Thoracic aorta (tissue), 2 donors: ENCODE results near the gene FAT4. TPM values are rescaled to one million over a fixed set of nuclear protein-coding genes. Genes with fewer than 3 reads are reported as not detected.

Source experiments
- ATAC-seq: fragments of 150-250 bp; one replicate; pipeline ENCODE4 v1.8.0; 2017; ENCODE audit warnings: low read depth; ENCODE audit not compliant: insufficient number of reproducible peaks, low FRiP score
- DNase-seq: peaks from one replicate; pipeline ENCODE4 v3.0.0-alpha.2; 2020; ENCODE audit warnings: low spot score
- H3K27ac ChIP-seq, 2 donors: fragments of 200-600 bp; sonication (generic); 1 replicate in 1 of 2; 2 replicates in 1 of 2; pipeline ENCODE4 v1.5.1; 2016; ENCODE audit warnings: mild to moderate bottlenecking in 2 of 2, moderate library complexity in 2 of 2
- H3K27me3 ChIP-seq: fragments of 200-600 bp; sonication (generic); replicated peaks from 2 replicates; pipeline ENCODE4 v1.6.0; 2016; ENCODE audit warnings: mild to moderate bottlenecking; ENCODE audit not compliant: insufficient read depth
- H3K36me3 ChIP-seq: fragments of 200-600 bp; sonication (generic); one replicate; pipeline ENCODE4 v1.5.1; 2016
- H3K4me1 ChIP-seq, 2 donors: fragments of 200-600 bp; sonication (generic); 1 replicate in 1 of 2; 2 replicates in 1 of 2; pipeline versions ENCODE4 v1.5.1 to v1.6.0; 2016; ENCODE audit warnings: low read depth in 2 of 2, mild to moderate bottlenecking in 1 of 2; ENCODE audit not compliant: control insufficient read depth in 1 of 2
- H3K4me3 ChIP-seq: fragments of 200-600 bp; sonication (generic); 2 replicates; pipeline ENCODE4 v1.5.1; 2016; ENCODE audit warnings: mild to moderate bottlenecking
- H3K9me3 ChIP-seq: fragments of 200-600 bp; sonication (generic); 2 replicates; pipeline ENCODE4 v1.5.1; 2016
- total RNA-seq, 2 donors: library from RNA; depleted of rRNA; stranded (reverse); fragments of >200 nt; gene quantifications; one replicate each; pipeline versions ENCODE4 v1.1.0 to v1.2.3, GENCODE V29; 2016
- TF ChIP-seq, protein P1 (sequence below): fragments of 200-600 bp; sonication (generic); IDR thresholded peaks from one replicate; pipeline ENCODE4 v1.5.1; 2019; ENCODE audit warnings: antibody characterized with exemption

Gene FAT4
- total RNA-seq, 2 donors from 2014 or later = 53.6 to 83.7 TPM

DNA sequence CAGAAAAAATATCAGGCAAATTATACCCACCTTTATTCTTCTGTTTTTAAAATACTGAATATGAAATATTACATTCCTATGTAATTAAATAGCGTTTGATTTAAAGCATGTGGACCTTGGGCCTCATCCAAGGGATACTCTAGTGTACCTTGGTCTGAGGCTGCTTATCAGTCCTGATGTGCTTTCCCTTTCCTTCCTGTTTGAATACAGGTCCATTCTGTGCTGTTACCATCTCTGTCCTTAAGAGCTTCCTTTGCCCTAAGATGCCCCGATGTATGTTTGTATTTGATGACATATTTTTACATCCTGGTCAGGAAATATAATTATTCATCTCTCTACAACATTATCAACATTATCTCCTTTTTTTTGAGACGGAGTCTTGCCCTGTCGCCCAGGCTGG lies 24.1 kb downstream of the FAT4 start:
- DNase-seq (no peak), ATAC-seq (no peak)
- no peak overlapping the region for H3K27ac ChIP-seq
- H3K27me3 ChIP-seq = no peaks in the 10 kb centered on the region
- H3K9me3 ChIP-seq = no peaks in the 10 kb centered on the region
- H3K4me3 ChIP-seq = no peak overlapping the region
- TF ChIP-seq, protein P1, sequence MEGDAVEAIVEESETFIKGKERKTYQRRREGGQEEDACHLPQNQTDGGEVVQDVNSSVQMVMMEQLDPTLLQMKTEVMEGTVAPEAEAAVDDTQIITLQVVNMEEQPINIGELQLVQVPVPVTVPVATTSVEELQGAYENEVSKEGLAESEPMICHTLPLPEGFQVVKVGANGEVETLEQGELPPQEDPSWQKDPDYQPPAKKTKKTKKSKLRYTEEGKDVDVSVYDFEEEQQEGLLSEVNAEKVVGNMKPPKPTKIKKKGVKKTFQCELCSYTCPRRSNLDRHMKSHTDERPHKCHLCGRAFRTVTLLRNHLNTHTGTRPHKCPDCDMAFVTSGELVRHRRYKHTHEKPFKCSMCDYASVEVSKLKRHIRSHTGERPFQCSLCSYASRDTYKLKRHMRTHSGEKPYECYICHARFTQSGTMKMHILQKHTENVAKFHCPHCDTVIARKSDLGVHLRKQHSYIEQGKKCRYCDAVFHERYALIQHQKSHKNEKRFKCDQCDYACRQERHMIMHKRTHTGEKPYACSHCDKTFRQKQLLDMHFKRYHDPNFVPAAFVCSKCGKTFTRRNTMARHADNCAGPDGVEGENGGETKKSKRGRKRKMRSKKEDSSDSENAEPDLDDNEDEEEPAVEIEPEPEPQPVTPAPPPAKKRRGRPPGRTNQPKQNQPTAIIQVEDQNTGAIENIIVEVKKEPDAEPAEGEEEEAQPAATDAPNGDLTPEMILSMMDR = no peak
- H3K36me3 ChIP-seq = no peaks in the 10 kb centered on the region
- H3K4me1 ChIP-seq = peaks cover 8 to 23% of the 10 kb centered on the region in 2 donors

DNA sequence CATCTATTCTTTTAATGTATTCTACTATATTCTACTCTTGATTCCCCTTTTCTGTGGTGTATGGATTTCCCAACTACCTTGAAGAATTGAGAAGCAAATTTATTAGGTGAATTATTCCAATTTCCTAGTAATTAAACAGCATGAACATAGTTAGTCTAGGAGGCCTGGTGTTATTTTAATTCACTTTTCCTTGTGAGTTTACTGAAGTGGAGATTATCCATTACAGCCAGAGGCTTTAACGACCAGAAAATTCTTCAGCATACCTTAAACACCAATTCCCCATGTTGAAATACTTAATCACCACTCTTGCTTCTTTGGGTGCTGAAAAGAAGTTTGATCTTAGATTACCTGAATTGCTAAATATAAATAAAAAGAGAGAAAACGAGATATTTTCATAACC lies 29.4 kb downstream of the FAT4 start:
- Histone ChIP-seq H3K27me3 (no peaks in the 10 kb centered on the region), H3K4me3 (no peak overlapping the region), H3K4me1 (peaks cover 0 to 3% of the 10 kb centered on the region in 2 donors), H3K9me3 (no peaks in the 10 kb centered on the region), H3K36me3 (no peaks in the 10 kb centered on the region), H3K27ac (no peak overlapping the region)
- ATAC-seq (no peak), DNase-seq (no peak)
- TF ChIP-seq, protein P1 = no peak

DNA sequence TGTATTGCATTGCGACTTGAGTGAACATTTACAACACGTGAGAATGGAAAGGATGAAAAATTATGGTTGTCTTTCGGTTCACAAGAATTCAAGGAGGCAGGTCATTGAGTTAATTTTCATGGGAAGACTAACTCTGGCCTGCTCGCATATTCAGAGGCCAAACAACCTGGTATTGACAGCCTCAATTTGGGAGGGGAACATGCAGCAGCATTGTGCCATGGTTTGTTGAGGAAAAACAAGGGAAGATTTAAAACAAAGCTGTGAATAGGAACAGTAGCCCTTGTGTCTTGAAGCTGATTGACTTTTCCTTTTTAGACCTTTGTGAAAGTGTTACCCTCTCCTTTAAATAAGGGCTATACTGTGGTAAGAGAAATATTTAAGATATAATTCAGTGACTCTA lies 31.9 kb downstream of the FAT4 start:
- no peak overlapping the region for H3K27ac ChIP-seq

DNA sequence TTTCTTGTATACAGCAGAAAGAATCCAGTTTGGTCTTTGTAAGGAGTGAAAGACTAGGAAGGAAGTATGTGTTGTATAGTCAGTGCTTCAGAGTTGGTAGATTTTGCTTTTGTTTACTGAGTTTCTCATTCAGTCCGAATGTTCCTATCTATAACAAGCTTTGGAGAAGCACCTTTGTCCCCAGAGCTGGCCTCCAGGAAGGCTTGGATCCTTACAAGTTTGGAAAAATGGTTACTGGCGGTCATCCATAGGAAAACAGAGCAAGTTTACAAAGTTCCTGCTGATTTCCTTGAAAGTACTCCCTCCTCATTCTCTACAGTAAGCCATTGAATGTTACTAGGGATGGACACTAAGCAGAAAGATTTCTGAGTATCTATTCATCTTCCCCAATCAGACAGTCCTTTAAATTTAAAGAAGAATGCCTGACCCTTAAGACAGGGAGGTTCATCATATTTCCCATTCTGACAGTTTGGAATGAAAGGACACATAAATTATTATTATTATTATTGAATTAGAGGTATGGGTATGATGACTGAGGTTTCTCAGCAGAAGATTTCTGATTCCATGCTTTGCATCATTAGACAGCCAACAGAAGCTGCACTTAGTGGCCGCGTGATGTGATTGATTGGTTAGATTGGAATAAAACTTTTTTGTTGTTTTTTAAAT lies 35.8 kb downstream of the FAT4 start:
- Histone ChIP-seq H3K9me3 (no peaks in the 10 kb centered on the region), H3K27ac (no peak overlapping the region), H3K36me3 (no peaks in the 10 kb centered on the region), H3K4me3 (no peak overlapping the region), H3K27me3 (no peaks in the 10 kb centered on the region), H3K4me1 (peaks cover 11 to 16% of the 10 kb centered on the region in 2 donors)
- ATAC-seq (no peak), DNase-seq (no peak)
- TF ChIP-seq, protein P1 = no peak

More for the DNA sequence above, 31.9 kb downstream of the FAT4 start:
- no peak for ATAC-seq
- Histone ChIP-seq H3K9me3 (no peaks in the 10 kb centered on the region), H3K4me1 (peaks cover 0 to 7% of the 10 kb centered on the region in 2 donors), H3K4me3 (no peak overlapping the region), H3K36me3 (no peaks in the 10 kb centered on the region), H3K27me3 (no peaks in the 10 kb centered on the region)
- TF ChIP-seq, protein P1 = no peak
- DNase-seq = no peak

DNA sequence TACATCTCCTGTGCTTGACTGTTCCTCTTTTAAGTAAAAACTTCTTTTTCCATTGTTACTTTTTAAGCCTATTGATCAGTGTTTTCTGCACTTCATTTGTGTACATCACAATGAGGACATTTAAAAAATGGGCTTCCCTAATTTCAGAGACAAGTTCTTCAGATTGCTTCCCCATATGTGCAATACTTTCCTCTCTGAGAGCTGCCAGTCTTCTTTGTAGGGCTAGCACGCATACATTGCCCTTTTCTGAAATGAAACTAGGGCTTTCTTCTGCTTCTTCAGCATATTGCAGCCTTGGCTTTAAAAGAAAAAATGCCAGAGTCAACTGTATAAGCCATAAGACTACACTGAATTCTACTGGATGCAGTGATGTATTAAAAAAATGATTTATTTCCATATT lies 37.8 kb downstream of the FAT4 start:
- Histone ChIP-seq H3K36me3 (no peaks in the 10 kb centered on the region), H3K4me3 (no peak overlapping the region), H3K27ac (no peak overlapping the region), H3K9me3 (no peaks in the 10 kb centered on the region), H3K4me1 (peaks cover 11 to 13% of the 10 kb centered on the region in 2 donors), H3K27me3 (no peaks in the 10 kb centered on the region)
- TF ChIP-seq, protein P1 = no peak
- ATAC-seq (no peak), DNase-seq (no peak)
